HFFc6 (cell line): ENCODE results near the gene SRSF8. TPM values are rescaled to one million over a fixed set of nuclear protein-coding genes. Genes with fewer than 3 reads are reported as not detected.

ENCODE experiments used
- DNase-seq: peaks from one replicate; pipeline ENCODE4 v3.0.0-alpha.2; 2018
- H3K27ac Mint-ChIP-seq: 2 replicates; pipeline ENCODE4 v1.8.0; 2020; ENCODE audit warnings: mild to moderate bottlenecking, mixed read lengths
- H3K27me3 Mint-ChIP-seq: 2 replicates; pipeline ENCODE4 v1.8.0; 2021; ENCODE audit warnings: mild to moderate bottlenecking, moderate library complexity, mixed read lengths; ENCODE audit not compliant: insufficient read depth
- H3K36me3 Mint-ChIP-seq: 2 replicates; pipeline ENCODE4 v1.8.0; 2021; ENCODE audit warnings: low read depth, mixed read lengths
- H3K4me1 Mint-ChIP-seq: 2 replicates; pipeline ENCODE4 v1.8.0; 2020; ENCODE audit warnings: low read depth, mixed read lengths
- H3K4me3 Mint-ChIP-seq: 2 replicates; pipeline ENCODE4 v1.8.0; 2020; ENCODE audit warnings: mild to moderate bottlenecking, moderate library complexity, mixed read lengths
- H3K9me3 Mint-ChIP-seq: 2 replicates; pipeline ENCODE4 v1.8.0; 2020; ENCODE audit warnings: mild to moderate bottlenecking, mixed read lengths
- CTCF ChIP-seq: fragments of 200-600 bp; sonication (generic); IDR thresholded peaks from 2 replicates; pipeline ENCODE4 v1.5.0; 2021; ENCODE audit warnings: antibody characterized with exemption, mild to moderate bottlenecking
- total RNA-seq, 6 experiments: library from RNA; stranded (reverse); fragmentation: NEBNext Ultra II Directional; extraction: Animal tissue kit (Norgen Biotek cat#: 25700); gene quantifications; 2 replicates in 1 of 6; 3 replicates in 5 of 6; pipeline ENCODE4 v1.2.3, GENCODE V29; 2021

SRSF8 gene
- total RNA-seq, 6 experiments from 2014 or later: 27.7 to 35.6 (median 32.6) TPM

GRCh38 chr11:95085117-95085816, 18.5 kb downstream of the SRSF8 start:
- no peak overlapping the region for H3K4me3 Mint-ChIP-seq
- no peaks in the 10 kb centered on the region for H3K36me3 Mint-ChIP-seq
- no peak for TF ChIP-seq CTCF
- no peaks in the 10 kb centered on the region for H3K9me3 Mint-ChIP-seq
- H3K27ac Mint-ChIP-seq: no peak overlapping the region
- no peak for DNase-seq
- peaks cover 7% of the 10 kb centered on the region for H3K4me1 Mint-ChIP-seq
- H3K27me3 Mint-ChIP-seq: peaks cover 12% of the 10 kb centered on the region

- TF ChIP-seq CTCF: no peak
- Mint-ChIP-seq H3K27ac (no peak overlapping the region), H3K4me3 (no peak overlapping the region)
These were observed 19.4 kb downstream of the SRSF8 start for GRCh38 chr11:95086151-95086550.

GRCh38 chr11:95086836-95087570, 20.3 kb downstream of the SRSF8 start:
- no peak overlapping the region for H3K27ac Mint-ChIP-seq
- H3K9me3 Mint-ChIP-seq: no peaks in the 10 kb centered on the region
- peaks cover 24% of the 10 kb centered on the region for H3K4me1 Mint-ChIP-seq
- DNase-seq: no peak
- H3K4me3 Mint-ChIP-seq: no peak overlapping the region
- peaks cover 9% of the 10 kb centered on the region for H3K27me3 Mint-ChIP-seq
- TF ChIP-seq CTCF: no peak
- H3K36me3 Mint-ChIP-seq: no peaks in the 10 kb centered on the region

More at GRCh38 chr11:95086151-95086550, 19.4 kb downstream of the SRSF8 start:
- Mint-ChIP-seq H3K4me1 (peaks cover 16% of the 10 kb centered on the region), H3K36me3 (no peaks in the 10 kb centered on the region), H3K27me3 (peaks cover 12% of the 10 kb centered on the region), H3K9me3 (no peaks in the 10 kb centered on the region)
- DNase-seq: no peak

GRCh38 chr11:95088946-95089619, 22.4 kb downstream of the SRSF8 start:
- TF ChIP-seq CTCF: no peak
- no peak for DNase-seq
- peak overlapping the region; percentile 77 for H3K4me3 Mint-ChIP-seq
- peaks cover 45% of the 10 kb centered on the region for H3K4me1 Mint-ChIP-seq
- peaks cover 4% of the 10 kb centered on the region for H3K27me3 Mint-ChIP-seq
- no peaks in the 10 kb centered on the region for H3K36me3 Mint-ChIP-seq
- H3K27ac Mint-ChIP-seq: peak overlapping the region; percentile 12; the same call in 1 of the 2 replicates
- H3K9me3 Mint-ChIP-seq: no peaks in the 10 kb centered on the region

GRCh38 chr11:95089620-95090542, 23.2 kb downstream of the SRSF8 start, which contains the start of gene ENDOD1:
TSS of gene ENDOD1 (plus strand) at chr11:95089846. CDS start at chr11:95089928, 82 bp downstream.
- Mint-ChIP-seq H3K27me3 (peaks cover 4% of the 10 kb centered on the region), H3K27ac (peak within 1 kb of the TSS; percentile 19), H3K9me3 (no peaks in the 10 kb centered on the region), H3K4me3 (peak within 1 kb of the TSS; percentile 88), H3K36me3 (no peaks in the 10 kb centered on the region), H3K4me1 (peaks cover 43% of the 10 kb centered on the region)
- DNase-seq: peak; percentile 72
- peak; percentile 27; the same call in 1 of the 2 replicates for TF ChIP-seq CTCF
